Bronchial epithelial cell (primary cell): ENCODE results near the gene DCK. TPM values are rescaled to one million over a fixed set of nuclear protein-coding genes. Genes with fewer than 3 reads are reported as not detected.

Experiments used
- DNase-seq: peaks from one replicate; pipeline ENCODE4 v3.0.0-alpha.2; 2010; ENCODE audit warnings: low read depth
- FAIRE-seq: peaks from 2 replicates; lab custom pipeline; 2011; peaks lifted over from hg19 to GRCh38; lab: Jason Lieb, UNC
- H3K27me3 ChIP-seq: 2 replicates; pipeline ENCODE4 v1.5.1; 2011; ENCODE audit warnings: low read length; ENCODE audit not compliant: control insufficient read depth, insufficient read depth
- H3K36me3 ChIP-seq: 2 replicates; pipeline ENCODE4 v1.5.1; 2011; ENCODE audit warnings: low read length; ENCODE audit not compliant: control insufficient read depth, insufficient read depth
- H3K4me3 ChIP-seq: 2 replicates; pipeline ENCODE4 v1.5.1; 2011; ENCODE audit warnings: mild to moderate bottlenecking, low read depth, low read length, control low read depth
- total RNA-seq: library from RNA; depleted of rRNA; stranded (reverse); fragments of >200 nt; gene quantifications from 2 replicates; pipeline ENCODE4 v1.2.1, GENCODE V29; 2014
- TF ChIP-seq, protein P1 (sequence below): IDR thresholded peaks from 2 replicates; pipeline ENCODE4 v1.5.1; 2011; ENCODE audit warnings: mild to moderate bottlenecking, moderate library complexity, low read length, control low read depth, inconsistent platforms; ENCODE audit not compliant: insufficient read depth, severe bottlenecking

The DCK gene
- total RNA-seq, 1 donor from 2014 or later: 16.1 TPM

GRCh38 chr4:70954032-70954431 is 39.4 kb upstream of the DCK start:
- Histone ChIP-seq H3K27me3 (no peaks in the 10 kb centered on the region), H3K36me3 (no peaks in the 10 kb centered on the region), H3K4me3 (no peak overlapping the region)
- TF ChIP-seq, protein P1, sequence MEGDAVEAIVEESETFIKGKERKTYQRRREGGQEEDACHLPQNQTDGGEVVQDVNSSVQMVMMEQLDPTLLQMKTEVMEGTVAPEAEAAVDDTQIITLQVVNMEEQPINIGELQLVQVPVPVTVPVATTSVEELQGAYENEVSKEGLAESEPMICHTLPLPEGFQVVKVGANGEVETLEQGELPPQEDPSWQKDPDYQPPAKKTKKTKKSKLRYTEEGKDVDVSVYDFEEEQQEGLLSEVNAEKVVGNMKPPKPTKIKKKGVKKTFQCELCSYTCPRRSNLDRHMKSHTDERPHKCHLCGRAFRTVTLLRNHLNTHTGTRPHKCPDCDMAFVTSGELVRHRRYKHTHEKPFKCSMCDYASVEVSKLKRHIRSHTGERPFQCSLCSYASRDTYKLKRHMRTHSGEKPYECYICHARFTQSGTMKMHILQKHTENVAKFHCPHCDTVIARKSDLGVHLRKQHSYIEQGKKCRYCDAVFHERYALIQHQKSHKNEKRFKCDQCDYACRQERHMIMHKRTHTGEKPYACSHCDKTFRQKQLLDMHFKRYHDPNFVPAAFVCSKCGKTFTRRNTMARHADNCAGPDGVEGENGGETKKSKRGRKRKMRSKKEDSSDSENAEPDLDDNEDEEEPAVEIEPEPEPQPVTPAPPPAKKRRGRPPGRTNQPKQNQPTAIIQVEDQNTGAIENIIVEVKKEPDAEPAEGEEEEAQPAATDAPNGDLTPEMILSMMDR: no peak
- no peak for DNase-seq
- no peak for FAIRE-seq

DNA sequence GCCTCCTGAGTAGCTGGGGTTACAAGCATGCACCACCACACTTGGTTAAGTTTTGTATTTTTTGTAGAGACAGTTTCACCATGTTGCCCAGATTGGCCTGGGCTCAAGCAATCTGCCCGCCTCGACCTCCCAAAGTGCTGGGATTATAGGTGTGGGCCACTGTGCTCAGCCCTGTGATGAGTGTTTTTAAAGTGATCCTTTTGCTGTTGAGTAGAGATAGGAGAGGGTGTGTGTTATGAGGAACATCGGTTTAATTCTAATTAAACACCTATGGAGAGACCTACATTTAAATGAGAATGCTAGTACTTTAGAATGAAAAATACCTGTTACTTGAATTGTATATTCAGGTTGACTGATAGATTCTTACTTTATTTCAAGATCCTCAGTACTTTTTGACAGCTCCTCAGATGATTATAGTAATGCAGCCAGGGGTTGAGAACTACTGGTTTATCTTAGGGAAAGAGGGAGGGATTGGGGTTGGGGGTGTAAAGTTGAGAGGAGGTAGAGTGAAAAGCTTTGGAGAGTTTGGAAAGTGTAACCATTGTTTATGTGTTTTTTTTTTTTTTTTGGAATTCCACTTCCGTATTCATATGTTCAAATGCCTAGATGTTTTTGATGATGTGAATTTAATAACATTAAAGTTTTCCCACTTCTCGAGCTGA is 36.8 kb upstream of the DCK start:
- FAIRE-seq: no peak
- Histone ChIP-seq H3K27me3 (no peaks in the 10 kb centered on the region), H3K4me3 (no peak overlapping the region), H3K36me3 (peaks cover 1% of the 10 kb centered on the region)
- no peak for DNase-seq
- TF ChIP-seq, protein P1: no peak

DNA sequence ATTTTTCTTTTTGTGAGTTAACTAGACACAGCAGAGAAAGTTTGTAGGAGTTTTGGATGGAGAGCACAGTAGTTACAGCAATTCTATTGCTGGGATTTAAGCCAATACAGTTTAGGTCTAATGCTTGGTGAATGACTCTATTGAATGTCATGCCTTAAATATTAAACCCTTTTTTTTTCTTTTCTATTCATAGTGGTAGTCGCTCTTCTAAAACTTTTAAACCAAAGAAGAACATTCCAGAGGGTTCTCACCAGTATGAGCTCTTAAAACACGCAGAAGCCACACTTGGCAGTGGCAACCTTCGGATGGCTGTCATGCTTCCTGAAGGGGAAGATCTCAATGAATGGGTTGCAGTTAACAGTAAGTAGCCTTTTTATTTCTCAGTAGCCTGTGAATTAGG is 34.8 kb upstream of the DCK start:
- Histone ChIP-seq H3K27me3 (no peaks in the 10 kb centered on the region), H3K36me3 (peaks cover 1% of the 10 kb centered on the region), H3K4me3 (no peak overlapping the region)
- TF ChIP-seq, protein P1: no peak
- FAIRE-seq (no peak), DNase-seq (no peak)

- DNase-seq: peak; percentile 12
- Histone ChIP-seq H3K27me3 (no peaks in the 10 kb centered on the region), H3K36me3 (no peaks in the 10 kb centered on the region), H3K4me3 (no peak overlapping the region)
- FAIRE-seq: no peak
- TF ChIP-seq, protein P1: no peak
Observed at GRCh38 chr4:70969076-70969475, 24.4 kb upstream of the DCK start.

GRCh38 chr4:70976252-70976651 is 17.2 kb upstream of the DCK start:
- H3K27me3 ChIP-seq: no peaks in the 10 kb centered on the region
- H3K4me3 ChIP-seq: no peak overlapping the region
- DNase-seq: no peak
- no peaks in the 10 kb centered on the region for H3K36me3 ChIP-seq
- FAIRE-seq: no peak
- TF ChIP-seq, protein P1: no peak
